Measurements from ENCODE around the gene ASAH2. TPM values are rescaled to one million over a fixed set of nuclear protein-coding genes. Genes with fewer than 3 reads are reported as not detected.

ASAH2 gene
- total and polyA plus RNA-seq, 8 donors: 0.68 to 4.6 (median 2.7) TPM

- Histone ChIP-seq H3K4me3 (no peak overlapping the region), H3K27ac (no peak overlapping the region), H3K27me3 (no peaks in the 10 kb centered on the region), H3K4me1 (no peaks in the 10 kb centered on the region), H3K36me3 (no peaks in the 10 kb centered on the region), H3K9me3 (no peaks in the 10 kb centered on the region)
- intact Hi-C loops (cut with DNase I): no loop called here
- ATAC-seq (peak; percentile 33), DNase-seq (no peak)
- TF ChIP-seq CTCF (IDR thresholded peaks at IDR 0.05): no peak
Observed at GRCh38 chr10:50216894-50217293, 34.4 kb downstream of the ASAH2 start.

GRCh38 chr10:50216418-50216817, 34.9 kb downstream of the ASAH2 start:
- Histone ChIP-seq H3K27ac (no peak overlapping the region), H3K27me3 (no peaks in the 10 kb centered on the region), H3K36me3 (no peaks in the 10 kb centered on the region), H3K4me1 (no peaks in the 10 kb centered on the region), H3K4me3 (no peak overlapping the region), H3K9me3 (no peaks in the 10 kb centered on the region)
- TF ChIP-seq CTCF (IDR thresholded peaks at IDR 0.05): no peak
- no peak for ATAC-seq
- DNase-seq: no peak
- intact Hi-C loops (cut with DNase I): no loop called here

GRCh38 chr10:50211670-50212069, 39.6 kb downstream of the ASAH2 start:
- no peak for TF ChIP-seq CTCF (IDR thresholded peaks at IDR 0.05)
- no peak for ATAC-seq
- H3K4me1 ChIP-seq: no peaks in the 10 kb centered on the region
- no peaks in the 10 kb centered on the region for H3K9me3 ChIP-seq
- peaks cover 0 to 8% of the 10 kb centered on the region in 2 donors for H3K27me3 ChIP-seq
- no peak for DNase-seq
- no peaks in the 10 kb centered on the region for H3K36me3 ChIP-seq
- intact Hi-C loops (cut with DNase I): no loop called here
- H3K4me3 ChIP-seq: no peak overlapping the region
- no peak overlapping the region for H3K27ac ChIP-seq

GRCh38 chr10:50210876-50211275, 40.4 kb downstream of the ASAH2 start:
- intact Hi-C loops (cut with DNase I): no loop called here
- Histone ChIP-seq H3K4me1 (no peaks in the 10 kb centered on the region), H3K4me3 (no peak overlapping the region), H3K27ac (no peak overlapping the region), H3K9me3 (no peaks in the 10 kb centered on the region), H3K36me3 (no peaks in the 10 kb centered on the region), H3K27me3 (peaks cover 3 to 8% of the 10 kb centered on the region in 2 donors)
- DNase-seq: no peak
- TF ChIP-seq CTCF (IDR thresholded peaks at IDR 0.05): no peak
- no peak for ATAC-seq

Other genes starting within 250 kb of the ASAH2 start
- gene WASHC2A, start 183.6 kb downstream of the ASAH2 start, total RNA-seq: 10 to 100 TPM; 49.1 to 54.2 TPM
- 10 to 100 TPM; 54.5 to 71.0 (median 60.8) TPM for gene WASHC2A, start 183.6 kb downstream of the ASAH2 start, polyA plus RNA-seq (ENCODE audit: insufficient read length in 6 of 6)